Stimulated activated naive B cell treated with anti-CD40 and anti-IgM and Interleukin-4, amounts not matched to agents 10 μg/mL and 1 μg/mL and 100 μg/mL, for 72 hours (primary cell): Measurements from ENCODE around the gene BANF1.

Experiments used
- ATAC-seq, 2 donors: fragments of 150-1000 bp; cut with Tn5 transposase; replicated peaks; 2 replicates each; pipeline ENCODE4 v1.10.0; 2021; ENCODE audit warnings: moderate library complexity in 1 of 2
- DNase-seq: peaks from one replicate; pipeline ENCODE4 v3.0.0; 2021
- H3K27ac Mint-ChIP-seq: one replicate; pipeline ENCODE4 v1.8.0; 2022; ENCODE audit warnings: mild to moderate bottlenecking, mixed read lengths
- H3K27me3 Mint-ChIP-seq, 2 donors: one replicate each; pipeline ENCODE4 v1.8.0; 2022; ENCODE audit warnings: mixed read lengths in 2 of 2
- H3K36me3 Mint-ChIP-seq, 2 donors: one replicate each; pipeline ENCODE4 v1.8.0; 2022; ENCODE audit warnings: mixed read lengths in 2 of 2, mild to moderate bottlenecking in 1 of 2
- H3K4me1 Mint-ChIP-seq, 2 donors: one replicate each; pipeline ENCODE4 v1.8.0; 2022; ENCODE audit warnings: mixed read lengths in 2 of 2, mild to moderate bottlenecking in 1 of 2
- H3K4me3 Mint-ChIP-seq, 2 donors: one replicate each; pipeline ENCODE4 v1.8.0; 2022; ENCODE audit warnings: mild to moderate bottlenecking in 2 of 2, mixed read lengths in 2 of 2, moderate library complexity in 1 of 2
- H3K9me3 Mint-ChIP-seq, 2 donors: one replicate each; pipeline ENCODE4 v1.8.0; 2022; ENCODE audit warnings: mixed read lengths in 2 of 2, mild to moderate bottlenecking in 1 of 2

BANF1 gene

GRCh38 chr11:65972116-65972515, 30.2 kb upstream of the BANF1 start:
- H3K4me3 Mint-ChIP-seq, result no peak overlapping the region
- no peak for ATAC-seq
- H3K4me1 Mint-ChIP-seq, result peaks cover 8 to 14% of the 10 kb centered on the region in 2 donors
- no peak for DNase-seq
- no peaks in the 10 kb centered on the region for H3K27me3 Mint-ChIP-seq
- H3K9me3 Mint-ChIP-seq, result no peaks in the 10 kb centered on the region
- H3K27ac Mint-ChIP-seq, result no peak overlapping the region
- H3K36me3 Mint-ChIP-seq, result peaks cover 58 to 65% of the 10 kb centered on the region in 2 donors

- Mint-ChIP-seq H3K36me3 (peaks cover 54 to 63% of the 10 kb centered on the region in 2 donors), H3K27ac (peak overlapping the region; percentile 6), H3K4me3 (no peak overlapping the region), H3K27me3 (no peaks in the 10 kb centered on the region), H3K9me3 (no peaks in the 10 kb centered on the region), H3K4me1 (peaks cover 6 to 11% of the 10 kb centered on the region in 2 donors)
- no peak for DNase-seq
- ATAC-seq, result no peak
These were observed 28.7 kb upstream of the BANF1 start for GRCh38 chr11:65973439-65974110.

- Mint-ChIP-seq H3K27me3 (no peaks in the 10 kb centered on the region), H3K27ac (peak overlapping the region; percentile 77), H3K9me3 (no peaks in the 10 kb centered on the region), H3K4me1 (peaks cover 0 to 2% of the 10 kb centered on the region in 2 donors), H3K36me3 (peaks cover 54 to 63% of the 10 kb centered on the region in 2 donors), H3K4me3 (no peak overlapping the region)
- DNase-seq (no peak), ATAC-seq (no peak)
These were observed 26.5 kb upstream of the BANF1 start for GRCh38 chr11:65975771-65976170.

GRCh38 chr11:65976216-65977176, 25.8 kb upstream of the BANF1 start:
- H3K4me3 Mint-ChIP-seq, result no peak overlapping the region
- H3K4me1 Mint-ChIP-seq, result peaks cover 0 to 2% of the 10 kb centered on the region in 2 donors
- no peaks in the 10 kb centered on the region for H3K9me3 Mint-ChIP-seq
- ATAC-seq (no peak), DNase-seq (no peak)
- H3K27me3 Mint-ChIP-seq, result no peaks in the 10 kb centered on the region
- peak overlapping the region; percentile 83 for H3K27ac Mint-ChIP-seq
- H3K36me3 Mint-ChIP-seq, result peaks cover 54 to 62% of the 10 kb centered on the region in 2 donors

GRCh38 chr11:65977621-65978390, 24.5 kb upstream of the BANF1 start:
- Mint-ChIP-seq H3K27me3 (no peaks in the 10 kb centered on the region), H3K9me3 (no peaks in the 10 kb centered on the region), H3K4me1 (no peaks in the 10 kb centered on the region), H3K27ac (peak overlapping the region; percentile 42), H3K36me3 (peaks cover 47 to 54% of the 10 kb centered on the region in 2 donors), H3K4me3 (no peak overlapping the region)
- no peak for ATAC-seq
- no peak for DNase-seq

GRCh38 chr11:65978391-65979238, 23.7 kb upstream of the BANF1 start:
- no peaks in the 10 kb centered on the region for H3K4me1 Mint-ChIP-seq
- no peak overlapping the region for H3K4me3 Mint-ChIP-seq
- peaks cover 42 to 47% of the 10 kb centered on the region in 2 donors for H3K36me3 Mint-ChIP-seq
- ATAC-seq, result no peak
- H3K27ac Mint-ChIP-seq, result peak overlapping the region; percentile 47
- no peaks in the 10 kb centered on the region for H3K27me3 Mint-ChIP-seq
- DNase-seq, result no peak
- no peaks in the 10 kb centered on the region for H3K9me3 Mint-ChIP-seq

- no peaks in the 10 kb centered on the region for H3K4me1 Mint-ChIP-seq
These were observed 23.0 kb upstream of the BANF1 start for GRCh38 chr11:65979261-65979759.

GRCh38 chr11:65981101-65981740, 21.1 kb upstream of the BANF1 start:
- peaks cover 28 to 31% of the 10 kb centered on the region in 2 donors for H3K36me3 Mint-ChIP-seq
- no peak overlapping the region for H3K4me3 Mint-ChIP-seq
- no peaks in the 10 kb centered on the region for H3K4me1 Mint-ChIP-seq
- H3K27me3 Mint-ChIP-seq, result no peaks in the 10 kb centered on the region
- H3K9me3 Mint-ChIP-seq, result no peaks in the 10 kb centered on the region
- ATAC-seq, result no peak
- no peak for DNase-seq
- no peak overlapping the region for H3K27ac Mint-ChIP-seq

More at GRCh38 chr11:65979261-65979759, 23.0 kb upstream of the BANF1 start:
- H3K36me3 Mint-ChIP-seq, result peaks cover 39 to 44% of the 10 kb centered on the region in 2 donors
- peak overlapping the region; percentile 37 for H3K27ac Mint-ChIP-seq
- ATAC-seq, result no peak
- no peaks in the 10 kb centered on the region for H3K9me3 Mint-ChIP-seq
- no peaks in the 10 kb centered on the region for H3K27me3 Mint-ChIP-seq
- DNase-seq, result no peak
- no peak overlapping the region for H3K4me3 Mint-ChIP-seq

GRCh38 chr11:65981972-65982823, 20.1 kb upstream of the BANF1 start:
- DNase-seq, result no peak
- peak; percentile 12 to 21 for ATAC-seq
- H3K4me3 Mint-ChIP-seq, result no peak overlapping the region
- H3K27ac Mint-ChIP-seq, result no peak overlapping the region
- peaks cover 22 to 23% of the 10 kb centered on the region in 2 donors for H3K36me3 Mint-ChIP-seq
- no peaks in the 10 kb centered on the region for H3K4me1 Mint-ChIP-seq
- no peaks in the 10 kb centered on the region for H3K9me3 Mint-ChIP-seq
- H3K27me3 Mint-ChIP-seq, result no peaks in the 10 kb centered on the region

GRCh38 chr11:65982824-65983588, 19.3 kb upstream of the BANF1 start:
- no peaks in the 10 kb centered on the region for H3K9me3 Mint-ChIP-seq
- DNase-seq (no peak), ATAC-seq (no peak)
- no peaks in the 10 kb centered on the region for H3K4me1 Mint-ChIP-seq
- H3K27me3 Mint-ChIP-seq, result no peaks in the 10 kb centered on the region
- peaks cover 18% of the 10 kb centered on the region in 2 donors for H3K36me3 Mint-ChIP-seq
- no peak overlapping the region for H3K27ac Mint-ChIP-seq
- no peak overlapping the region for H3K4me3 Mint-ChIP-seq

GRCh38 chr11:65983589-65983987, 18.7 kb upstream of the BANF1 start:
- Mint-ChIP-seq H3K36me3 (peaks cover 14% of the 10 kb centered on the region in 2 donors), H3K27ac (no peak overlapping the region), H3K9me3 (no peaks in the 10 kb centered on the region), H3K4me1 (no peaks in the 10 kb centered on the region), H3K4me3 (no peak overlapping the region), H3K27me3 (no peaks in the 10 kb centered on the region)
- ATAC-seq (no peak), DNase-seq (no peak)

GRCh38 chr11:65987336-65987735, 15.0 kb upstream of the BANF1 start:
- Mint-ChIP-seq H3K27me3 (no peaks in the 10 kb centered on the region), H3K9me3 (no peaks in the 10 kb centered on the region), H3K4me3 (no peak overlapping the region), H3K36me3 (peaks cover 8 to 12% of the 10 kb centered on the region in 2 donors), H3K4me1 (peaks cover 4 to 8% of the 10 kb centered on the region in 2 donors), H3K27ac (no peak overlapping the region)
- ATAC-seq (no peak), DNase-seq (no peak)
